Panc1 (cell line): ENCODE results near the gene SLC4A8.

ENCODE experiments used
- CTCF ChIP-seq: fragments of 450-650 bp; IDR thresholded peaks from 2 replicates; pipeline ENCODE4 v1.5.1; 2017; ENCODE audit warnings: mild to moderate bottlenecking
- POLR2AphosphoS5 ChIP-seq: IDR thresholded peaks from 2 replicates; pipeline ENCODE4 v1.6.1; 2012; ENCODE audit warnings: mild to moderate bottlenecking, low read depth, low read length, moderate library complexity

DNA sequence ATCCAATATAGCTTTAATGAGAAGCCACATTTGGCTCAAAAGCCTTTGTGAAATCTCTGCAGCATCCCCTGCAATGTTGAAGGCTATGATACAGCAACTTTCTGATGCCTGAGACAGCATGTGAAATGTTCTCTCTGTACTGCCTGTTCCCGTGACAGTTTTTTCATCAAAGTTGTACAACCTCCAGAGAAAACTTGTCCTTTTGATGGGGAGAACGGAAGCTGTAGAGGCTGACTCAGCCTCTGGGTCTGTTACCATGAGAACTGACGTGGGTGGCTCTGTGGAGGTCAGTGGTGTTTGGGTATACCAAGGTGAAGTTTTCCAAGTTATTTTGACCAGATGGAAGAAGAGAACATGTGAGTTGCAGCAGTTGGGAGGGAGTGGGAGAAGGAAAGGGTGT, 17.0 kb downstream of the SLC4A8 start:
- TF ChIP-seq CTCF (no peak), POLR2AphosphoS5 (no peak)
